GM21423 (cell line): ENCODE results near the gene ATOSA.

Experiments used
- ATAC-seq: cut with Tn5 transposase; IDR thresholded peaks from one replicate; pipeline ENCODE4 v1.9.1; 2021; ENCODE audit warnings: mild to moderate bottlenecking, moderate library complexity; ENCODE audit not compliant: unreplicated experiment

ATOSA gene

GRCh38 chr15:52679232-52680040 is at the start of gene ATOSA:
TSS of gene ATOSA (minus strand) at chr15:52679388. CDS start at chr15:52678021, 1,367 bp downstream.
- ATAC-seq, result peak; percentile 65

- no peak for ATAC-seq
These were observed 49.7 kb upstream of the ATOSA start for GRCh38 chr15:52728899-52729298.

GRCh38 chr15:52727815-52728214 is 48.6 kb upstream of the ATOSA start:
- ATAC-seq, result no peak

- no peak for ATAC-seq
These were observed 47.0 kb upstream of the ATOSA start for GRCh38 chr15:52726195-52726594.

GRCh38 chr15:52718551-52718950 is 39.4 kb upstream of the ATOSA start:
- no peak for ATAC-seq

- no peak for ATAC-seq
These were observed 38.7 kb upstream of the ATOSA start for GRCh38 chr15:52717924-52718323.

- no peak for ATAC-seq
These were observed 38.3 kb upstream of the ATOSA start for GRCh38 chr15:52717481-52717880.

GRCh38 chr15:52716536-52716935 is 37.3 kb upstream of the ATOSA start:
- no peak for ATAC-seq

GRCh38 chr15:52715411-52715810 is 36.2 kb upstream of the ATOSA start:
- no peak for ATAC-seq

- no peak for ATAC-seq
These were observed 35.8 kb upstream of the ATOSA start for GRCh38 chr15:52714968-52715367.

- ATAC-seq, result no peak
These were observed 31.7 kb upstream of the ATOSA start for GRCh38 chr15:52710708-52711389.

GRCh38 chr15:52710050-52710707 is 31.0 kb upstream of the ATOSA start:
- peak; percentile 55 for ATAC-seq

- peak; percentile 80 for ATAC-seq
These were observed 30.2 kb upstream of the ATOSA start for GRCh38 chr15:52709187-52709981.

- ATAC-seq, result no peak
These were observed 26.9 kb upstream of the ATOSA start for GRCh38 chr15:52706091-52706490.

GRCh38 chr15:52702390-52702789 is 23.2 kb upstream of the ATOSA start:
- ATAC-seq, result no peak

GRCh38 chr15:52699457-52699856 is 20.3 kb upstream of the ATOSA start:
- ATAC-seq, result no peak

- no peak for ATAC-seq
These were observed 19.3 kb upstream of the ATOSA start for GRCh38 chr15:52698514-52698913.

GRCh38 chr15:52697051-52697450 is 17.9 kb upstream of the ATOSA start:
- no peak for ATAC-seq

GRCh38 chr15:52695154-52695553 is 16.0 kb upstream of the ATOSA start:
- ATAC-seq, result no peak

- ATAC-seq, result no peak
These were observed 10.4 kb upstream of the ATOSA start for GRCh38 chr15:52689562-52689961.

- peak; percentile 54 for ATAC-seq
These were observed 4.4 kb upstream of the ATOSA start for GRCh38 chr15:52683580-52683979.
